IPS DF 6.9 (cell line): ENCODE data around the gene CTPS1.

Experiments
- DNase-seq: peaks from one replicate; pipeline ENCODE4 v3.0.0-alpha.2; 2013; ENCODE audit warnings: low read depth, low spot score
- H3K27ac ChIP-seq: one replicate; pipeline ENCODE4 v1.5.1; 2013; ENCODE audit warnings: low read length, control low read depth
- H3K27me3 ChIP-seq: 2 replicates; pipeline ENCODE4 v1.6.1; 2013; ENCODE audit warnings: mild to moderate bottlenecking, low read length; ENCODE audit not compliant: control insufficient read depth, insufficient read depth
- H3K36me3 ChIP-seq: 2 replicates; pipeline ENCODE4 v1.6.1; 2013; ENCODE audit warnings: low read length; ENCODE audit not compliant: control insufficient read depth, insufficient read depth
- H3K4me1 ChIP-seq: 2 replicates; pipeline ENCODE4 v1.6.1; 2013; ENCODE audit warnings: low read length; ENCODE audit not compliant: control insufficient read depth, insufficient read depth
- H3K4me3 ChIP-seq: 2 replicates; pipeline ENCODE4 v1.5.1; 2013; ENCODE audit warnings: mild to moderate bottlenecking, low read length
- H3K9me3 ChIP-seq: 2 replicates; pipeline ENCODE4 v1.6.1; 2013; ENCODE audit warnings: low read length, inconsistent platforms; ENCODE audit not compliant: control insufficient read depth, insufficient read depth
- WGBS: extraction: QIAGEN DNeasy Blood & Tissue Kit; methylation state at CpG from one replicate; pipeline ENCODE4 v1.1.7; 2013; ENCODE audit warnings: mixed read lengths, missing lambda C conversion rate; ENCODE audit not compliant: insufficient read length, insufficient coverage; 5-methylcytosine and 5-hydroxymethylcytosine counted together

The CTPS1 gene

DNA sequence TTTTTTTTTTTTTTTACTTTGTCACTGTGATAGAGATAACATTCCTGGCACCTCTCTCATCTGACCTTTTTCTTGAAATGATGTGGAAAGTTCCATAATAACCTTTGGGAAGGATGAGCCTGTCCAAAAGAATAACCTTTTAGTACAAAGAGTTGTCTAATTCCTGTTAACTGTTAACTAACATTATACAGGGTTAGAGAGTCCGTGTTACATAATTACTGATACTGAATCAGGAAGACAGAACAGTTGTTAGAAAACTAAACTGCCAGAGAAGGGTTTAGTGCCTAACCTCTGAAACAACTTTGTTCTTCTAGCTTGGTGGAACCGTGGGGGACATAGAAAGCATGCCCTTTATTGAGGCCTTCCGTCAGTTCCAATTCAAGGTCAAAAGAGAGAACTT, 8.8 kb downstream of the CTPS1 start:
- Histone ChIP-seq H3K27me3 (no peaks in the 10 kb centered on the region), H3K9me3 (no peaks in the 10 kb centered on the region), H3K4me1 (no peaks in the 10 kb centered on the region), H3K27ac (no peak overlapping the region), H3K4me3 (no peak overlapping the region), H3K36me3 (peaks cover 43% of the 10 kb centered on the region)
- no CpG with 5 or more reads among the region's 3 CpGs for WGBS
- DNase-seq, result no peak

DNA sequence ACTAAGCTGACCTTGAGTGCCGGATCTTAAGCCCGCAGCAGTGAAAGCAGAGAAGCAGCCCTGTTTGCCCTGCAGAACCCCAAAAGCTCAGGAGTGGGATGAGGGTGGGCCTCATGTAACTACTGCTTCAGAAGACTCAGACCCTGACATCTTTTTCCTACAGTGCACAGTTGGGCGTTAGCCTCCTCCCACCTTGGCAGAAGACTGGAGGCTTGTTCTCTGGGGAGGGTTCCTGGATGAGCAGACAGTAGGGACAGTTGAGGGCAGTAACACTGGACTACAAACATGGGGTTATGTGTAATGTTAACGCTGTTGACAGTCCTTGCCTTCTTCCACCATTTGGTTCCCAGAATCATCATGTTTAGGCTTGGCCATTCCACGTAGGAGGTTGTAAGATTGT, 9.6 kb downstream of the CTPS1 start:
- H3K36me3 ChIP-seq, result peaks cover 45% of the 10 kb centered on the region
- WGBS, result no CpG with 5 or more reads among the region's 5 CpGs
- H3K9me3 ChIP-seq, result no peaks in the 10 kb centered on the region

DNA sequence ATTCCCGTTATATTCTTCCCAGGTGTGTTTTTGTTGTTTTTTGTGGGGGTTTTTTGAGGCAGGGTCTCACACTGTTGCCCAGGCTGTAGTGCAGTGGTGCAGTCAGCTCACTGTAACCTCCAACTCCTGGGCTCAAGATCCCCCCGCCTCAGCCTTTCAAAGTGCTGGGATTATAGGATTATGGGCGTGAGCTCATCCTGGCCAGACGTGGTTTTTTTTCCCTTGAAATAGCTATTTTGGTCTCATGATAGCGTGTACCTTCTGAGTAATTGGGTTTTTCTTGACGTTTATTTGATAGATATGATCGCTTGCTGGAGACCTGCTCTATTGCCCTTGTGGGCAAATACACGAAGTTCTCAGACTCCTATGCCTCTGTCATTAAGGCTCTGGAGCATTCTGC, 17.6 kb downstream of the CTPS1 start:
- Histone ChIP-seq H3K27ac (no peak overlapping the region), H3K36me3 (peaks cover 38% of the 10 kb centered on the region)
- WGBS, result no CpG with 5 or more reads among the region's 8 CpGs

More for the DNA sequence above, 9.6 kb downstream of the CTPS1 start:
- DNase-seq, result no peak
- Histone ChIP-seq H3K4me1 (no peaks in the 10 kb centered on the region), H3K4me3 (no peak overlapping the region), H3K27me3 (no peaks in the 10 kb centered on the region), H3K27ac (no peak overlapping the region)

DNA sequence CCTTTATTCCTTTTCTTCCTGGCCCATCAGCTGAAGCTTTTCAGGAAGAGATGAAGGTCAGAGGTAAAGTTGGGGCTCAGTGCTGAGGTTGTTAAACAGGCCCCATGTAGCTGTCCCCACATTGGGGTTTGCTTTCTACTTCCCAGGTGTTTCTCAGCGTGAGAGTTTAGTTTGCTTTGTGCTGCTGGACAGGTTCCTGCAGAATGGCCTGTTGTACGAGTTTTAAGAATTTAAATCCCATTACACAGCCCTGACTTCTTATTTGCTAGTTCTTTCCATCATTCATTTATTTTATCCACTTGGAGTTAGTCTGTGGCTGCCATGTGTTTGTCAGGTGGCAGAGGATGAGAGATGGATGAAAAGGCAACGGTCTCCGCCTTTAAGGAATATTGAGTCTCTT, 19.2 kb downstream of the CTPS1 start:
- Histone ChIP-seq H3K27ac (no peak overlapping the region), H3K36me3 (peaks cover 40% of the 10 kb centered on the region), H3K4me1 (no peaks in the 10 kb centered on the region), H3K9me3 (no peaks in the 10 kb centered on the region), H3K4me3 (no peak overlapping the region), H3K27me3 (no peaks in the 10 kb centered on the region)
- no CpG with 5 or more reads among the region's 4 CpGs for WGBS
- DNase-seq, result no peak

More for the DNA sequence above, 17.6 kb downstream of the CTPS1 start:
- Histone ChIP-seq H3K9me3 (no peaks in the 10 kb centered on the region), H3K4me1 (no peaks in the 10 kb centered on the region), H3K27me3 (no peaks in the 10 kb centered on the region), H3K4me3 (no peak overlapping the region)
- DNase-seq, result no peak

DNA sequence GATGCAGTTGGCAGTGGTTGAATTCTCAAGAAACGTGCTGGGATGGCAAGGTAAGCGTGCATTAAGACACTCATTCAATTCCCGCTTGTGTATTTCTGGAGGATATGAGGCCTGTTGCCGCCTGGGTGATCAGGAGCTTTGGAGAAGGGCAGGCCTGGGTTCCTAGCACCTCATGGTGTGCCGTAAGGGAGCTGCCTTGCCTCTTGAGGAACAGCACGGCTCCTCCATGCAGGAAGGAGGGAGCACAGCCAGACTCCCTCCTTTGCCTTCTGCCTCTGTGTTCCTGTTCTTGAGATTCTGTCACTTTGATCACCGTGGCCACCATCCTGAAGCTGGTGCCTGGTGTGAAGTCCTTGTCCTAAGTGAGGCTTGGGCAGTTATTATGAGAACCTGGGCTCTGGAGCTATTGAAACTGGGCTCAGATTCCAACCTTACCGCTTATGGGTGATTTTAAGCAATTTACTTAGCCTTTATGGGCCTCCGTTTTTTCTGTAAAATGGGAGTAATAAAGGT, 23.7 kb downstream of the CTPS1 start:
- Histone ChIP-seq H3K9me3 (no peaks in the 10 kb centered on the region), H3K27ac (no peak overlapping the region), H3K4me1 (no peaks in the 10 kb centered on the region), H3K36me3 (peaks cover 52% of the 10 kb centered on the region), H3K4me3 (no peak overlapping the region), H3K27me3 (no peaks in the 10 kb centered on the region)
- no CpG with 5 or more reads among the region's 9 CpGs for WGBS
- DNase-seq, result no peak

DNA sequence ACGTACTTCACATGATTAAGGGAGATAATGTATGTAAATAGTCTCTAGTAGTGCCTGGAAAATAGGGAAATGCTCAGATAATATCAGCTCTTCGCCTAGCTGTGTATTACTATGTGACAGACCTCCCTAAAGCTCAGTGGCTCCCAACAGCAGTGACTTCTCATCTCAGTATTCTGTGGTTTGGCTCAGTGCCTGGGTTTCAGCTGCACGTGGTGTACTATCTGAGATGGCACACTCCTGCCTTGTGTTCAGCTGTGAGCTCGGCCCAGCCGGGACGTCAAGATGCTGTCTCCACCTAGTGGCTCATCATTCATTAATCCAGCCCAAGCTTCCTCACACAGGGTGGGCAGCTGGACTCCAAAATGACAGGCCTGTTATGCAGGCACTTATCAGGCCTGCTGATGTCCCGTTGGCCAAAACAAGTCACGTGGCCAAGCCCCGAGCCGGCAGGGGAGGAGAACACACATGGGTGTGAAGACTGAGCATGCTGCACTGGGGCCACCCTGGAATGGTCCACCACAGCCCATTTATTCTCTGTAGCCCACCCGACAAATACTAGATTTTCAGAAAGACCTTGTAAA, 24.2 kb downstream of the CTPS1 start:
- no peak overlapping the region for H3K4me3 ChIP-seq
- no peak for DNase-seq
- peaks cover 51% of the 10 kb centered on the region for H3K36me3 ChIP-seq
- no CpG with 5 or more reads among the region's 11 CpGs for WGBS
- no peaks in the 10 kb centered on the region for H3K9me3 ChIP-seq
- no peaks in the 10 kb centered on the region for H3K4me1 ChIP-seq
- no peak overlapping the region for H3K27ac ChIP-seq
- no peaks in the 10 kb centered on the region for H3K27me3 ChIP-seq

DNA sequence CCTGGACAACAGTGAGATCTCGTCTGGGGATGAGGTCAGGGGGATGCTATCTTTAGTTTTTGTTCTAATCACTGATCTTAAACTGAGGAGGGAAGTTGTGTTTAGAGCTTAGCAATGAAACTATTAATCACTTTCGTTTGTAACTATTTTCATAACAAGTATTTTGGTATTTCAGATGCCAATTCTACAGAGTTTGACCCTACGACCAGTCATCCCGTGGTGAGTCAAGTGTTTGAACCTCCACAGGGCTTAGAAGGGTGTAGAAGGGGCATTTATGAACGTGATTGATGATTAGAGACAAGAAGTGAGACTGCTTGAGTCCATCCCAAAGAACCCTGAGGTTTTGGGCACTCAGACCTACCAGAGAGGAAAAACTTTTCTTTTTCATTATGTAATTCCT, 26.4 kb downstream of the CTPS1 start:
- H3K4me3 ChIP-seq, result no peak overlapping the region
- no peak overlapping the region for H3K27ac ChIP-seq
- peaks cover 49% of the 10 kb centered on the region for H3K36me3 ChIP-seq
- no peaks in the 10 kb centered on the region for H3K9me3 ChIP-seq
- no peak for DNase-seq
- no peaks in the 10 kb centered on the region for H3K27me3 ChIP-seq
- no CpG with 5 or more reads among the region's 5 CpGs for WGBS
- H3K4me1 ChIP-seq, result no peaks in the 10 kb centered on the region

DNA sequence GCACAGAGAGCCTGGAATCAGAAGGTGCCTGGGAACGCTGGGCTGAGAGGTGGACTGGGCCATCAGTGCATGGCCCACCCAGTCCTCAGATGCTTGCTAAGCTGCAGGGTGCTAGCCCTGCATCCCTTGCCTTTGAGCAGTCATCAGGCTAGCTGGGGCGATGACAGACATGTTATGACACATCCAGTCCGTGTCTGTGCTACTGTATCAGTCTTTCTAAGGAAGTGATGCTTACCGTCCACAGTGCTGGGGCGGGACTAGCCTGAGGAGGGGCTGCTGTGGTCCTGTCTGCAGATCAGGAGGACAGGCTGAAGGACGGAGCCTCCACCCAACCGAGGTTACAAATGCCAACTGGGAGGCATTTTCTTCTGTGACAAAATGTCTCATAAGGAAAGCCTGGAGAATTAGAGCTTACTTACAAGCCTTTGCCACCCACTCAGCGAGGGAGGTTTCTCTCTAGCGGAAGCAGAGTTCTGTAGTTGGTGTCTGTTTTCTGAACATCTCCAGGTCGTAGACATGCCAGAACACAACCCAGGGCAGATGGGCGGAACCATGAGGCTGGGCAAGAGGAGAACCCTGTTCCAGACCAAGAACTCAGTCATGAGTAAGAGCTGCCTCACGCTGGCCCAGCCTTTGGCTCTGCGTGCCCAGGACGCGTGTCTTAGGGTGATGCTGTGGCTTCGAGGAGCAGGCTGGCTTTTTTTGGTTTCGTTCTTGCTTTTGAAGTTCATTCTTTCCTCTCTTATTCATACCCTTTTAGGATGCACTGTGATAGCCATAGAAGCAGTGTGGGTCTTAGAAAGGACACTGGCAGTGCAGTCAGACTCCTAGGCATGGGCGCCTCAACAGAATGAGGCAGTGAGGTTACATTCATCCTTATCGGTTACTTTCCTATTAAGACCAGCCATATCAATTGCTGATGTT, 27.7 kb downstream of the CTPS1 start:
- H3K36me3 ChIP-seq, result peaks cover 54% of the 10 kb centered on the region
- no peak overlapping the region for H3K27ac ChIP-seq

DNA sequence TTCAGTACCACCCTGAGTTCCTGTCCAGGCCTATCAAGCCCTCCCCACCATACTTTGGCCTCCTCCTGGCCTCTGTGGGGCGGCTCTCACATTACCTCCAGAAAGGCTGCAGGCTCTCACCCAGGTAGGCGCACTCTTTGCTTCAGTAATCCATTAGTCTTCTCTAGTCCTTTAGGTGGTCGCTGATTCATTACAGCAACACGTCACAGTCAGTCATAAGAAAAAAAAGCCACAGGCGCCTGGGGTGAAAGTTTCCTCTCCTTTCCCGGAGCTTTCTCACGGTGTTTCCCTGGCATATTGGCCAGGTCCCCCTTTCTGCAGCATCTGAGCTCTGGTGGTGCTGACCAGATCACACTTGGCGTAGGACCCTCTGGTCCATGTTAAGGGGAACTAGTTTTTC, 30.0 kb downstream of the CTPS1 start:
- Histone ChIP-seq H3K9me3 (no peaks in the 10 kb centered on the region), H3K27me3 (no peaks in the 10 kb centered on the region), H3K27ac (no peak overlapping the region), H3K4me1 (no peaks in the 10 kb centered on the region), H3K36me3 (peaks cover 43% of the 10 kb centered on the region), H3K4me3 (no peak overlapping the region)
- WGBS, result no CpG with 5 or more reads among the region's 8 CpGs
- DNase-seq, result no peak

More for the DNA sequence above, 27.7 kb downstream of the CTPS1 start:
- no peaks in the 10 kb centered on the region for H3K9me3 ChIP-seq
- H3K4me3 ChIP-seq, result no peak overlapping the region
- DNase-seq, result no peak
- H3K27me3 ChIP-seq, result no peaks in the 10 kb centered on the region
- H3K4me1 ChIP-seq, result no peaks in the 10 kb centered on the region
- WGBS, result no CpG with 5 or more reads among the region's 19 CpGs

DNA sequence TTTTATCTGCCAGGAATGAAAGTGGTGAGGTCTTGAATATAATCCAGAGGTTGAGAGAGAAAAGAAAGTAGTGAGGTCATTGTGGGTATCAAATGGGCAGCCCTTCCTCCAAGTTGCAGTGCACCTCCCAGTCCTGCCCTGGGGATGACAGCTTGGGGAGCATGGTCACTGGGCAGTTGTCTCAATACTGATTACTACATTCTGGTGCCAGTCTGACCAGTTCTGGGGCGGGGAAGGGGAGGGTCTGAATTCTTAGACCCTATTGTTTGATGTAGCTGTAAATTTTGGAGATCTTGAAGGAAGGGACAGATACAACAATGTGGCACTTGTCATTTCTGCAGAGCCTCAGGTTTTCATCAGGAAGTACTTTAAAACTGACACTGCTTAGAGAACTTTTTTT, 30.8 kb downstream of the CTPS1 start:
- Histone ChIP-seq H3K27ac (no peak overlapping the region), H3K4me1 (no peaks in the 10 kb centered on the region), H3K9me3 (no peaks in the 10 kb centered on the region), H3K4me3 (no peak overlapping the region), H3K36me3 (peaks cover 43% of the 10 kb centered on the region), H3K27me3 (no peaks in the 10 kb centered on the region)
- no peak for DNase-seq
- WGBS, result no CpG with 5 or more reads among the region's 1 CpG
